ENCODE results near the gene TUBB1. TPM values are rescaled to one million over a fixed set of nuclear protein-coding genes. Genes with fewer than 3 reads are reported as not detected.

Gene TUBB1
- total and polyA plus RNA-seq, 2 of the 13 experiments (the other 11 are each of a cell fraction or from before 2014, with no cell fraction given), result 0.11 to 57.6 TPM

- TF ChIP-seq SNAI1 (CRISPR knock-in tag; IDR thresholded peaks at IDR 0.05; ENCODE audit: borderline replicate concordance) (peak; percentile 98), ZNF639 (CRISPR knock-in tag; conservative IDR thresholded peaks at IDR 0.05) (peak; percentile 78), ZNF12 (CRISPR knock-in tag; IDR thresholded peaks at IDR 0.05) (peak; percentile 56; the same call in 1 of the 2 replicates), JUNB (CRISPR knock-in tag; IDR thresholded peaks at IDR 0.05; ENCODE audit: borderline replicate concordance) (no peak), ZNF24 (IDR thresholded peaks at IDR 0.05) (0 out of 2 replicates have a peak, but pooled peaks have one; percentile 16), ZKSCAN8 (CRISPR knock-in tag; IDR thresholded peaks at IDR 0.05; ENCODE audit: borderline replicate concordance) (peak; percentile 68; the same call in 1 of the 2 replicates), HMG20A (CRISPR knock-in tag; IDR thresholded peaks at IDR 0.05; ENCODE audit: borderline replicate concordance) (peak; percentile 27), ADNP (CRISPR knock-in tag; IDR thresholded peaks at IDR 0.05) (no peak), RXRB (CRISPR knock-in tag; IDR thresholded peaks at IDR 0.05; ENCODE audit: borderline replicate concordance) (peak; percentile 62), SALL1 (CRISPR knock-in tag; IDR thresholded peaks at IDR 0.05) (peak; percentile 93), FOXO4 (CRISPR knock-in tag; conservative IDR thresholded peaks at IDR 0.05) (no peak), GTF2F1 (IDR thresholded peaks at IDR 0.05; ENCODE audit: low read length) (0 out of 2 replicates have a peak, but pooled peaks have one; percentile 20), ZNF17 (CRISPR knock-in tag; IDR thresholded peaks at IDR 0.05) (no peak), SNRNP70 (IDR thresholded peaks at IDR 0.05; ENCODE audit: low read depth, low read length) (no peak), BATF2 (CRISPR knock-in tag; IDR thresholded peaks at IDR 0.05) (peak; percentile 86), ZNF597 (CRISPR knock-in tag; IDR thresholded peaks at IDR 0.05) (no peak), TAF15 (IDR thresholded peaks at IDR 0.05; ENCODE audit: low read depth, low read length, poor library complexity, severe bottlenecking) (peak; percentile 92)
- TF ChIP-seq, protein P1, sequence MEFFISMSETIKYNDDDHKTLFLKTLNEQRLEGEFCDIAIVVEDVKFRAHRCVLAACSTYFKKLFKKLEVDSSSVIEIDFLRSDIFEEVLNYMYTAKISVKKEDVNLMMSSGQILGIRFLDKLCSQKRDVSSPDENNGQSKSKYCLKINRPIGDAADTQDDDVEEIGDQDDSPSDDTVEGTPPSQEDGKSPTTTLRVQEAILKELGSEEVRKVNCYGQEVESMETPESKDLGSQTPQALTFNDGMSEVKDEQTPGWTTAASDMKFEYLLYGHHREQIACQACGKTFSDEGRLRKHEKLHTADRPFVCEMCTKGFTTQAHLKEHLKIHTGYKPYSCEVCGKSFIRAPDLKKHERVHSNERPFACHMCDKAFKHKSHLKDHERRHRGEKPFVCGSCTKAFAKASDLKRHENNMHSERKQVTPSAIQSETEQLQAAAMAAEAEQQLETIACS (CRISPR knock-in tag; IDR thresholded peaks at IDR 0.05), result peak; percentile 50; the same call in 1 of the 2 replicates
- TF ChIP-seq, protein P2, sequence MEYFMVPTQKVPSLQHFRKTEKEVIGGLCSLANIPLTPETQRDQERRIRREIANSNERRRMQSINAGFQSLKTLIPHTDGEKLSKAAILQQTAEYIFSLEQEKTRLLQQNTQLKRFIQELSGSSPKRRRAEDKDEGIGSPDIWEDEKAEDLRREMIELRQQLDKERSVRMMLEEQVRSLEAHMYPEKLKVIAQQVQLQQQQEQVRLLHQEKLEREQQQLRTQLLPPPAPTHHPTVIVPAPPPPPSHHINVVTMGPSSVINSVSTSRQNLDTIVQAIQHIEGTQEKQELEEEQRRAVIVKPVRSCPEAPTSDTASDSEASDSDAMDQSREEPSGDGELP (IDR thresholded peaks at IDR 0.05; ENCODE audit: borderline replicate concordance, low read depth), result peak; percentile 44; the same call in 1 of the 2 replicates
- TF ChIP-seq, protein P3, sequence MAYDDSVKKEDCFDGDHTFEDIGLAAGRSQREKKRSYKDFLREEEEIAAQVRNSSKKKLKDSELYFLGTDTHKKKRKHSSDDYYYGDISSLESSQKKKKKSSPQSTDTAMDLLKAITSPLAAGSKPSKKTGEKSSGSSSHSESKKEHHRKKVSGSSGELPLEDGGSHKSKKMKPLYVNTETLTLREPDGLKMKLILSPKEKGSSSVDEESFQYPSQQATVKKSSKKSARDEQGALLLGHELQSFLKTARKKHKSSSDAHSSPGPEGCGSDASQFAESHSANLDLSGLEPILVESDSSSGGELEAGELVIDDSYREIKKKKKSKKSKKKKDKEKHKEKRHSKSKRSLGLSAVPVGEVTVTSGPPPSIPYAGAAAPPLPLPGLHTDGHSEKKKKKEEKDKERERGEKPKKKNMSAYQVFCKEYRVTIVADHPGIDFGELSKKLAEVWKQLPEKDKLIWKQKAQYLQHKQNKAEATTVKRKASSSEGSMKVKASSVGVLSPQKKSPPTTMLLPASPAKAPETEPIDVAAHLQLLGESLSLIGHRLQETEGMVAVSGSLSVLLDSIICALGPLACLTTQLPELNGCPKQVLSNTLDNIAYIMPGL (CRISPR knock-in tag; IDR thresholded peaks at IDR 0.05; ENCODE audit: borderline replicate concordance in 1 of 2, low read depth in 1 of 2), result peak; percentile 88 to 91
These were observed 12.9 kb downstream of the TUBB1 start, which contains the start of gene ATP5F1E (continued) for GRCh38 chr20:59032023-59032712.
